GM12892 (cell line): Measurements from ENCODE around the gene KLB.
"Not testable (repeated sequence)": the region's sequence is repeated elsewhere in the genome, so short reads cannot be mapped to it uniquely, and the experiment has no call there.

ENCODE experiments used
- DNase-seq: peaks from one replicate; pipeline ENCODE4 v3.0.0; 2011; ENCODE audit not compliant: insufficient read length
- FAIRE-seq: peaks from 2 replicates; lab custom pipeline; 2011; peaks lifted over from hg19 to GRCh38; lab: Jason Lieb, UNC
- POLR2A ChIP-seq: IDR thresholded peaks from 2 replicates; pipeline ENCODE4 v1.6.1; 2011; ENCODE audit warnings: low read depth, low read length, control low read depth
- POLR2AphosphoS5 ChIP-seq: IDR thresholded peaks from 2 replicates; pipeline ENCODE4 v1.6.1; 2011; ENCODE audit warnings: low read depth, low read length, control low read depth
- TAF1 ChIP-seq: IDR thresholded peaks from 2 replicates; pipeline ENCODE4 v1.6.1; 2011; ENCODE audit warnings: low read depth, mild to moderate bottlenecking, control low read depth, low read length, borderline replicate concordance

The KLB gene

GRCh38 chr4:39384563-39384962 lies 22.2 kb upstream of the KLB start:
- TF ChIP-seq TAF1 = no peak
- TF ChIP-seq POLR2AphosphoS5 = no peak
- TF ChIP-seq POLR2A = no peak
- no peak for FAIRE-seq
- DNase-seq = no peak

- DNase-seq (no peak), FAIRE-seq (no peak)
- TF ChIP-seq TAF1 = no peak
- TF ChIP-seq POLR2AphosphoS5 = no peak
- no peak for TF ChIP-seq POLR2A
These were observed 16.1 kb upstream of the KLB start for GRCh38 chr4:39390603-39391002.

- FAIRE-seq (no peak), DNase-seq (no peak)
- TF ChIP-seq POLR2A (no peak), TAF1 (no peak), POLR2AphosphoS5 (no peak)
These were observed 12.0 kb upstream of the KLB start for GRCh38 chr4:39394706-39395105.

- not testable (repeated sequence) for FAIRE-seq, DNase-seq
These were observed 5.1 kb upstream of the KLB start for GRCh38 chr4:39401640-39402039.

- DNase-seq (no peak), FAIRE-seq (no peak)
These were observed 805 bp downstream of the KLB start for GRCh38 chr4:39407584-39407885.

GRCh38 chr4:39410415-39410814 lies 3.7 kb downstream of the KLB start:
- DNase-seq (no peak), FAIRE-seq (no peak)
- TF ChIP-seq POLR2A (no peak), TAF1 (no peak), POLR2AphosphoS5 (no peak)

More at GRCh38 chr4:39407584-39407885, 805 bp downstream of the KLB start:
- TF ChIP-seq TAF1 (no peak), POLR2A (no peak), POLR2AphosphoS5 (no peak)

- FAIRE-seq, DNase-seq: not testable (repeated sequence)
These were observed 4.8 kb downstream of the KLB start for GRCh38 chr4:39411561-39411960.

GRCh38 chr4:39415678-39416283 lies 9.1 kb downstream of the KLB start:
- TF ChIP-seq POLR2A (no peak), POLR2AphosphoS5 (no peak), TAF1 (no peak)
- FAIRE-seq (no peak), DNase-seq (no peak)

- DNase-seq (no peak), FAIRE-seq (no peak)
- no peak for TF ChIP-seq POLR2A
- no peak for TF ChIP-seq TAF1
- TF ChIP-seq POLR2AphosphoS5 = no peak
These were observed 15.5 kb downstream of the KLB start for GRCh38 chr4:39422247-39422646.

GRCh38 chr4:39425297-39425696 lies 18.6 kb downstream of the KLB start:
- FAIRE-seq, DNase-seq: not testable (repeated sequence)

- no peak for TF ChIP-seq POLR2A
- no peak for TF ChIP-seq TAF1
- TF ChIP-seq POLR2AphosphoS5 = no peak
- FAIRE-seq = no peak
- DNase-seq = no peak
These were observed 20.0 kb downstream of the KLB start for GRCh38 chr4:39426728-39427127.

GRCh38 chr4:39427520-39428114 lies 20.9 kb downstream of the KLB start:
- no peak for DNase-seq
- FAIRE-seq = no peak
- no peak for TF ChIP-seq POLR2A
- TF ChIP-seq POLR2AphosphoS5 = no peak
- no peak for TF ChIP-seq TAF1
